Adrenal gland (tissue), 5 donors: ENCODE measurements around the gene TMEM97.

Experiments
- POLR2A ChIP-seq, 2 donors: fragments of 450-650 bp; IDR thresholded peaks; one replicate each; pipeline ENCODE4 v1.6.1; 2017; ENCODE audit warnings: antibody characterized with exemption in 2 of 2, mild to moderate bottlenecking in 2 of 2, moderate library complexity in 1 of 2
- TF ChIP-seq, protein P1 (sequence below), 6 experiments: fragments of 450-650 bp in 4 of 6; fragments of 200-600 bp in 2 of 6; sonication (generic) in 1 of 6; IDR thresholded peaks; 1 replicate in 5 of 6; 2 replicates in 1 of 6; pipeline versions ENCODE4 v1.5.1 to v1.8.0; 2016 to 2021; ENCODE audit warnings: antibody characterized with exemption in 6 of 6, mild to moderate bottlenecking in 2 of 6, moderate library complexity in 1 of 6
- donor health status: DM: no; HTN: no; CAD: no.

GRCh38 chr17:28370035-28370743 is 51.2 kb downstream of the TMEM97 start, which contains the start of gene VTN:
- peak in 1 of 2 donors; percentile 63 for TF ChIP-seq POLR2A (IDR thresholded peaks at IDR 0.05)
- TF ChIP-seq, protein P1, sequence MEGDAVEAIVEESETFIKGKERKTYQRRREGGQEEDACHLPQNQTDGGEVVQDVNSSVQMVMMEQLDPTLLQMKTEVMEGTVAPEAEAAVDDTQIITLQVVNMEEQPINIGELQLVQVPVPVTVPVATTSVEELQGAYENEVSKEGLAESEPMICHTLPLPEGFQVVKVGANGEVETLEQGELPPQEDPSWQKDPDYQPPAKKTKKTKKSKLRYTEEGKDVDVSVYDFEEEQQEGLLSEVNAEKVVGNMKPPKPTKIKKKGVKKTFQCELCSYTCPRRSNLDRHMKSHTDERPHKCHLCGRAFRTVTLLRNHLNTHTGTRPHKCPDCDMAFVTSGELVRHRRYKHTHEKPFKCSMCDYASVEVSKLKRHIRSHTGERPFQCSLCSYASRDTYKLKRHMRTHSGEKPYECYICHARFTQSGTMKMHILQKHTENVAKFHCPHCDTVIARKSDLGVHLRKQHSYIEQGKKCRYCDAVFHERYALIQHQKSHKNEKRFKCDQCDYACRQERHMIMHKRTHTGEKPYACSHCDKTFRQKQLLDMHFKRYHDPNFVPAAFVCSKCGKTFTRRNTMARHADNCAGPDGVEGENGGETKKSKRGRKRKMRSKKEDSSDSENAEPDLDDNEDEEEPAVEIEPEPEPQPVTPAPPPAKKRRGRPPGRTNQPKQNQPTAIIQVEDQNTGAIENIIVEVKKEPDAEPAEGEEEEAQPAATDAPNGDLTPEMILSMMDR (IDR thresholded peaks at IDR 0.05) = peak in 2 of 6 experiments; percentile 6 to 20
